Activated CD4-positive, alpha-beta T cell treated with anti-CD3 and anti-CD28 coated beads, Interleukin-2, amount 50 U/mL, for 16 hours (primary cell): Measurements from ENCODE around the gene STAG1.
A peak's percentile ranks its signal among the peaks of the same experiment; 100 is the strongest.
"Not testable (repeated sequence)": the region's sequence is repeated elsewhere in the genome, so short reads cannot be mapped to it uniquely, and the experiment has no call there.

Source experiments
- DNase-seq: peaks from one replicate; pipeline ENCODE4 v3.0.0-alpha.2; 2020

STAG1 gene

DNA sequence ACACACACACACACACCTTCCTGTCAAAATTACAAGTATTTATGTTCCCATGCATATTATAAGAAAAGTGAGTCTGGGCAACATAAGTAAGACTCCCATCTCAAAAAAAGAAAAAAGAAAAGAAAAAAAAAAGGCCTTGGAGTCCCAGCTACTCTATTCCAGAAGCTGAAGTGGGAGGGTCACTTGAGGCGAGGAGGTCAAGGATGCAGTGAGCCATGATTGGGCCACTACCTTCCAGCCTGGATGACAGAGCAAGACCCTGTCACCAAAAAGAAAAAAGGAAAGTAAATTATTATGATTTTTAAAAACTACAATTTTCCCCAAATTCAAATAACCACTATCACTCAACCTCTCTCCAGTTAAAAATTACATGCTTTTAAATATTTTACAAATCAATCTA is 113.1 kb downstream of the STAG1 start:
- no peak for DNase-seq

DNA sequence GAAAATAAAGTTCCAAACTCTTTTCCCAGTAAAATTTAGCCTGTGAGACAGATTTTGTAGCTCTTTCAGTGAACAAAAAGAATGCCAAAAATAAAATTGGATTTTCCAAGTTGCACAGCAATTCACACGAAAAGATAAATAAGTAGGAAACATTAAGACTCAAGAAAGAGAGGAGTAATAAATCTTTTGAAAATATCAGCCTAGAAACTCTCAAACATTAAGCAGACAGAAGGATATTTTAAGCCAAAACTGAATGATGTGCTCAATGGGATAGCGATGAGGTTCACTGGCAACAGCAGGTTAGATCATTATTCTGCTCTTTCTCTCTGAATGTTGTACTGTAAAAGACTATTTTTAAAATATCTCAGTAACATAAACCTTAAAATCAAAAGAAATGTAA is 115.0 kb downstream of the STAG1 start:
- no peak for DNase-seq

GRCh38 chr3:136634821-136635220 is 117.4 kb downstream of the STAG1 start:
- DNase-seq, result no peak

DNA sequence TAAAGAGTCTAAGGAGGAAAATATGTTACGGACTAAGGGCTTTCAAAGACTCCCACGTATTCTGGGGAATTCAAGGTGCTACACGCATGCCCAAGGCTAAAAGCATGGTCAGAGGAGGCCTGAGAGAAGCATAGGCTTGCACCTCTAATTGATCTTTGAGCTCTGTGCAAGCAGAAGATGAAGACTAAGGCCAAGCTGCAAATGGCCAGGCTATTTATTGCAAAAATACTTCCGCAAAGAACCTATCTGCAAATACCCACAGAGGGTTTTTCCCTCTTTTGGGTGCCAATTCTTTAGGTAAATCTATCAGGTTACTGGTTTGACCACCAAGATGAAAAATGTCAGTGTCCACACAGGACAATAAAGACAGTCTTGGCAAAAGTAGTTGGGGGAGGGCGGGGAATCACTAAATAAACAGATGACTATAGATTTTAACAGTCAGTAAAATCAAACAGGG is 119.5 kb downstream of the STAG1 start:
- DNase-seq, result no peak

GRCh38 chr3:136631424-136631823 is 120.8 kb downstream of the STAG1 start:
- no peak for DNase-seq

- DNase-seq, result no peak
These were observed 121.3 kb downstream of the STAG1 start for GRCh38 chr3:136630915-136631314.

GRCh38 chr3:136626493-136626892 is 125.7 kb downstream of the STAG1 start:
- no peak for DNase-seq

DNA sequence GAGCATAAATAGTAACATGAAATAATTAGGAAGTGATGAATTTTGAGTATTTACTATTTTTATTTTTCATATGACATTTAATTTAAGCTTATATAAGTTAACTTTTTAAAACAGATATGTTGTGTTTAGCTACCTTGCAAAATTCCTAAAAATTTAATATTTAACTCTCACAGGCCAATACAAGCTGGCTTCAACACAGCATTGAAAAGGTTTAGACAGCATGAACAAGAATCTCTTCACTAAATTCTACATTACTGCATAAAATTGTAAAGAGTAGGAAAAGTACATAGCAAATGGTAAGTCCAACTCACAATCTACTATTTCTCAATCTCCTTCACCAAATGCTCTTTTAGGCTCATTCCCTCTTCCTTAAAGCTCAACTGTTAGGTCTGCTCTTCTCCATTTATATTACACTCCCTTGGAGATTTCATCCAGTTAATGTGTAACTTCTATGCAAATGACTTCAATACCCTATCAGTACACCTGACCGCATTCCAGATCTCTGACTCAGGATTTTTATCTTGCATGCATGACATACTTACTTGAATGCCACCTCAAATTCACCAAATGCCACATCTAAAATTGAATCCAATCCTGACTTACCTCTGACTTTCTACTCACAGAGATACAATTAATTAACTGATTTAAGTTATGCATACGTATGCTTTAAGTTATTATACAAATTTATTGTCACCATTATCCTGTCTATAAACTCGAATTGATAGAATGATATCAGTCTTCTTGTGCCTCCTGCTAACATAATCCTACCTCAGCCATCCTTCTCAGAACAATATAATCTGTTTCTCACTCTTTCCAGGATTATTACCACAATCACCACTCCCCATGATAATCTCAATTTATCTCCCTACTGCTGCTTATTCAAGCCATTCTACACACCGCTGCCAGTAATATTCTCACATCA is 127.0 kb downstream of the STAG1 start:
- DNase-seq, result no peak

DNA sequence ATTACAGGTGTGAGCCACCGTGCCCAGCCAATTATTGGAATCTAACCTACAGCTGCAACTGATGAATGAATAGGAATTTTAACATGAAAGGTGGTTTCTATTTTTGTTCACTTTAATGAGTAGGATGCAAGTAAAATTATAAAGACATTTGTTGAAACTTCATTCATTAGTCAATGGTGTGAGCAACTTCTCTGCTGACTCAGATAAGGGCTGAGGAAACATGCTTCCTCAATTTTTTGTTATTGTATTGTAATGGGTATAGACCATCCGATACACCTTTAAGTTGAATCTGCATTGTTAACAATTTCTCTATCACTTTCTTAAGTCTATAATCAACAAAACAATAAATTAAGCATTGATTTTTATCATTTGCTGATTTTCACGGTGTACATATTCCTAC is 127.8 kb downstream of the STAG1 start:
- DNase-seq, result no peak

GRCh38 chr3:136621628-136622027 is 130.6 kb downstream of the STAG1 start:
- no peak for DNase-seq

DNA sequence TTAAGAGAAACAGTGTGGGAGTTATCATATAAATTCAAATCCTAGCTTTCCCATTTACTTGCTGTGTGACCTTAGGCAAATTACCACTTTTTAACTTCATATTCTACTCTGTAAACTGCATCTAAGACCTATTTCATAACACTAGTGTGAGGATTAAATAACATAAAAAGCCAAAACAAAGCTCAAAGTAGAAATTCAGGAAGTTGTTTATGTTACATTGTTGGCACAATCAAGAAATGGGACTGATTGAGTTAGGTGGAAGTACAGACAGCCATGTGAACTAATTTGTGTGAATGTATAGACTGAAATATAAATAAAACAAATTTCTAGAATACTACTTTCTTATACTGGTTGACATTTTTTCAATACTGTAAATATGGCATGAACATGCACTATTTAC is 131.7 kb downstream of the STAG1 start:
- no peak for DNase-seq

- DNase-seq, result peak; percentile 36
These were observed 134.1 kb downstream of the STAG1 start for GRCh38 chr3:136617969-136618525.

DNA sequence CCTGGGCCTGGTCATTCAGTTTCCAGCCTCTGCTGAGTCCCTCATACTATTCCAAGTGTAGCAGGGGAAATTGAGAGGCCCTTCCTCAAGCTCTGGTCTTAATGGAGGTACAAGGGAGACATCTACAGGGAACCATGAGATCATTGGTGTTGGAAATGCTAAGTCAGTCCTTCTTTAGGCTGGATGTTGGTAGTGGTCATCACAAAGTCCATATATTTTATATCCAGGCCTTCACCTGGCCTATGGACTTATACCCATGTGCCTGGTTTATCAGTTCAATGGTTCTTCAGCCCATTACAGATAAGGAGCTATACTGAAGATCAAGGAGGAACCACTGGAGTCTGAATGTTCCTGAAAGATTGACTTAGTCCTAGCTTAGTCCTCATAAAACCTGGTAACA is 135.0 kb downstream of the STAG1 start:
- DNase-seq, result no peak

GRCh38 chr3:136612512-136612911 is 139.7 kb downstream of the STAG1 start:
- DNase-seq, result no peak

GRCh38 chr3:136606990-136607389 is 145.2 kb downstream of the STAG1 start:
- no peak for DNase-seq

DNA sequence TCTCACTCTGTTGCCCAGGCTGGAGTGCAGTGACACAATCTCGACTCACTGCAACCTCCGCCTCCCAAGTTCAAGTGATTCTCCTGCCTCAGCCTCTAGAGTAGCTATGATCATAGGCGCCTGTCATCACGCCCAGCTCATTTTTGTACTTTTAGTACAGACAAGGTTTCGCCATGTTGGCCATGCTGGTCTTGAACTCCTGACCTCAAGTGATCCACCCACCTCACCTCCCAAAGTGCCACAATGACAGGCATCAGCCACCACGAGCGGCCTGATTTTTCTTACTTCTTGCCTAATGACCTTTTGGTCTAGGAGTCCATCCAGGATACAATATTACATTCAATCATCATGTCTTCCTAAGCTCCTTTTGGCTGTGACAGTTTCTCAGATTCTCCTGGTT is 146.0 kb downstream of the STAG1 start:
- not testable (repeated sequence) for DNase-seq

DNA sequence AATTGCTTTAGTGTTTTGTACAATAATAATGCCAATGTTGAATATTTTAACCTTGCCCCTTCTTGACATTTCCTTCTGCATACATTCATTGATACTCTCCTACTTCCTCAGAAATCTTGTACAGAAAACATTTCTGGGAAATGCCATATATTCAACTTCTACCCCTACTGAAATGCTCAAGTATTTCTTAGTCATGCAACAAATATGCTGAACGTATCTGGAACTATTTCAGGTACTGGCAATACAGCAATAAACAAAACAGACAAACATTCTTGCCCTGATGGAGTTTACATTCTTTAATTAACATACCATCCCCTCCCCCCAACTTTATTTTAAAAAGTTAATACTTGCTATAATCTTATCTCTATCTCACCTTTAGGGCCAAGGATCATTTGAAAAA is 147.2 kb downstream of the STAG1 start:
- no peak for DNase-seq

GRCh38 chr3:136602818-136603217 is 149.4 kb downstream of the STAG1 start:
- DNase-seq, result no peak

- DNase-seq, result peak; percentile 5
These were observed 156.1 kb downstream of the STAG1 start for GRCh38 chr3:136595913-136596697.

- DNase-seq, result no peak
These were observed 165.6 kb downstream of the STAG1 start for GRCh38 chr3:136586580-136586979.

- DNase-seq, result peak; percentile 12
These were observed 167.4 kb downstream of the STAG1 start for GRCh38 chr3:136584728-136585127.

- DNase-seq, result no peak
These were observed 168.4 kb downstream of the STAG1 start for GRCh38 chr3:136583823-136584222.

GRCh38 chr3:136577791-136578190 is 174.4 kb downstream of the STAG1 start:
- no peak for DNase-seq
